SU-DHL-6 (cell line): ENCODE measurements around the gene MAP1B.

Source experiments
- H2AFZ ChIP-seq: fragments of 200-600 bp; sonication (generic); 2 replicates; pipeline ENCODE4 v1.6.1; 2014; ENCODE audit warnings: low read depth, mild to moderate bottlenecking, moderate library complexity, mixed read lengths, antibody characterized with exemption, low read length; ENCODE audit not compliant: severe bottlenecking
- H3F3A ChIP-seq: fragments of 200-600 bp; shearing (Covaris generic); 2 replicates; pipeline ENCODE4 v1.6.0; 2016; ENCODE audit warnings: antibody characterized with exemption, mild to moderate bottlenecking; ENCODE audit not compliant: insufficient read depth
- H3K27ac ChIP-seq: fragments of 200-600 bp; sonication (generic); 2 replicates; pipeline ENCODE4 v1.5.1; 2016; ENCODE audit warnings: low read depth, mild to moderate bottlenecking, low read length, moderate library complexity, mixed read lengths
- H3K27me3 ChIP-seq: fragments of 200-600 bp; sonication (generic), shearing (Covaris generic); 2 replicates; pipeline ENCODE4 v1.6.0; 2014; ENCODE audit warnings: mild to moderate bottlenecking, low read length
- H3K36me3 ChIP-seq: fragments of 200-600 bp; sonication (generic); 2 replicates; pipeline ENCODE4 v1.6.1; 2014; ENCODE audit warnings: mild to moderate bottlenecking, low read length, mixed read lengths
- H3K4me2 ChIP-seq: fragments of 300-600, 200-600 bp; shearing (Covaris generic), sonication (generic); 2 replicates; pipeline ENCODE4 v1.6.0; 2014; ENCODE audit warnings: low read length, low read depth, mild to moderate bottlenecking; ENCODE audit not compliant: poor library complexity, severe bottlenecking
- H3K4me3 ChIP-seq: fragments of 200-600 bp; sonication (generic); 2 replicates; pipeline ENCODE4 v1.5.1; 2014; ENCODE audit warnings: antibody characterized with exemption, low read length, mild to moderate bottlenecking, mixed read lengths; ENCODE audit not compliant: insufficient read depth, poor library complexity, severe bottlenecking
- H3K79me2 ChIP-seq: fragments of 200-600 bp; sonication (generic); 2 replicates; pipeline ENCODE4 v1.6.1; 2014; ENCODE audit warnings: mild to moderate bottlenecking, low read length, moderate library complexity; ENCODE audit not compliant: insufficient read depth
- H3K9ac ChIP-seq: fragments of 200-600 bp; sonication (generic); 2 replicates; pipeline ENCODE4 v1.7.0; 2014; ENCODE audit warnings: mild to moderate bottlenecking, low read length
- H3K9me2 ChIP-seq: fragments of 200-600 bp; sonication (generic); replicated peaks from 2 replicates; pipeline ENCODE4 v1.6.1; 2014; ENCODE audit warnings: low read length; ENCODE audit not compliant: insufficient read depth
- H3K9me3 ChIP-seq: fragments of 200-600 bp; sonication (generic); 2 replicates; pipeline ENCODE4 v1.6.1; 2014; ENCODE audit warnings: low read length, mixed read lengths; ENCODE audit not compliant: insufficient read depth
- H4K20me1 ChIP-seq: fragments of 200-600 bp; sonication (generic); 2 replicates; pipeline ENCODE4 v1.6.1; 2014; ENCODE audit warnings: low read depth, mild to moderate bottlenecking, antibody characterized with exemption, low read length, moderate library complexity, mixed read lengths
- EZH2phosphoT487 ChIP-seq: fragments of 200-600 bp; sonication (generic), shearing (Covaris generic); conservative IDR thresholded peaks from 2 replicates; pipeline ENCODE4 v1.6.1; 2018; ENCODE audit warnings: mild to moderate bottlenecking, antibody characterized with exemption, low read length, moderate library complexity, mixed read lengths
- TF ChIP-seq, protein P1 (sequence below): fragments of 200-600 bp; sonication (generic); IDR thresholded peaks from one replicate; pipeline ENCODE4 v1.5.1; 2017; ENCODE audit warnings: antibody characterized with exemption, mild to moderate bottlenecking, low read length, moderate library complexity; ENCODE audit not compliant: insufficient read depth, poor library complexity, severe bottlenecking

The MAP1B gene

DNA sequence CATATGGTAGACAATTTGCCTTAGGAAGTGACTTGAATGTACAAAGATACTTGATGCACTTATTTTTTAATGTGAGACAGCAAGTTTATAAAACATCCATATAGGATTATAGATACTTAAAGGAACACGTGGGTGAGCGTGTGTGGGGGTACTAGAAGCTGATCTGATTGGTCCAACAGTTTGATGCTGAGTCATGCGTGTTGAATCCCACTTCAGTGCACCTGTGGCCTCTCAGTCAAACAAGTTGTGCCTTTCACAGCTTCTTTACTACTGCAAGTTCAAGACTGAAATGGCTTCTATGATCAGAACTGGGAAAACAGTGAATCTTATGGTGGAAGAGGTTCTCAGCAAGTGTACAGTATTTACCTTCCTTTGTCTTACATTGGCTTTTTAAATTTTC is 98.9 kb downstream of the MAP1B start:
- no peak overlapping the region for H3K4me2 ChIP-seq
- H3K9me2 ChIP-seq, result no peaks in the 10 kb centered on the region
- no peak overlapping the region for H3K4me3 ChIP-seq
- H4K20me1 ChIP-seq, result no peaks in the 10 kb centered on the region
- no peaks in the 10 kb centered on the region for H3K36me3 ChIP-seq
- H2AFZ ChIP-seq, result no peak overlapping the region
- TF ChIP-seq, protein P1, sequence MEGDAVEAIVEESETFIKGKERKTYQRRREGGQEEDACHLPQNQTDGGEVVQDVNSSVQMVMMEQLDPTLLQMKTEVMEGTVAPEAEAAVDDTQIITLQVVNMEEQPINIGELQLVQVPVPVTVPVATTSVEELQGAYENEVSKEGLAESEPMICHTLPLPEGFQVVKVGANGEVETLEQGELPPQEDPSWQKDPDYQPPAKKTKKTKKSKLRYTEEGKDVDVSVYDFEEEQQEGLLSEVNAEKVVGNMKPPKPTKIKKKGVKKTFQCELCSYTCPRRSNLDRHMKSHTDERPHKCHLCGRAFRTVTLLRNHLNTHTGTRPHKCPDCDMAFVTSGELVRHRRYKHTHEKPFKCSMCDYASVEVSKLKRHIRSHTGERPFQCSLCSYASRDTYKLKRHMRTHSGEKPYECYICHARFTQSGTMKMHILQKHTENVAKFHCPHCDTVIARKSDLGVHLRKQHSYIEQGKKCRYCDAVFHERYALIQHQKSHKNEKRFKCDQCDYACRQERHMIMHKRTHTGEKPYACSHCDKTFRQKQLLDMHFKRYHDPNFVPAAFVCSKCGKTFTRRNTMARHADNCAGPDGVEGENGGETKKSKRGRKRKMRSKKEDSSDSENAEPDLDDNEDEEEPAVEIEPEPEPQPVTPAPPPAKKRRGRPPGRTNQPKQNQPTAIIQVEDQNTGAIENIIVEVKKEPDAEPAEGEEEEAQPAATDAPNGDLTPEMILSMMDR, result no peak
- TF ChIP-seq EZH2phosphoT487, result no peak
- H3K9me3 ChIP-seq, result no peaks in the 10 kb centered on the region
- no peaks in the 10 kb centered on the region; the same call in 1 of the 2 replicates for H3F3A ChIP-seq
- no peak overlapping the region for H3K27ac ChIP-seq
- no peak overlapping the region for H3K9ac ChIP-seq
- no peaks in the 10 kb centered on the region for H3K27me3 ChIP-seq
- H3K79me2 ChIP-seq, result no peaks in the 10 kb centered on the region

DNA sequence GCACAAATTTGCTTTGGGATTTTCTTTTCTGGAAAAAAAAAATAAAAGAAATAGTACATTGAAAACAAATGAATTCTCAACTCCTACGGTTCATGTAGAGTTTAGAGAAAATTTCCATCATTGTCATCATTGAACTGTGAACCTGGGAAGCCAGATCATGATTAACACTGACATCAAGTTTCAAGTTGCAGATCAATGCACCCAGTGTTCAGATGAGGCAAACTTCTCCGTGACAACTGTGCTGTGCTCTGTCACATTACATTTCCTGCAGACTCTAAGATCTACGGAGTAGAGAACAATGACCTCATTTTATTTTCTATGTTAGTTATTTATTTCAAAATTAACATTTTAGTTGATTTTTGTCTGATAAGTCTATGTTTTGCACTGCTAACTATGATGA is 99.7 kb downstream of the MAP1B start:
- Histone ChIP-seq H3K27me3 (no peaks in the 10 kb centered on the region), H3K9ac (no peak overlapping the region), H3K27ac (no peak overlapping the region), H3F3A (no peaks in the 10 kb centered on the region; the same call in 1 of the 2 replicates), H3K4me3 (no peak overlapping the region), H3K4me2 (no peak overlapping the region), H3K36me3 (no peaks in the 10 kb centered on the region), H2AFZ (no peak overlapping the region), H3K9me2 (no peaks in the 10 kb centered on the region), H3K9me3 (no peaks in the 10 kb centered on the region), H3K79me2 (no peaks in the 10 kb centered on the region), H4K20me1 (no peaks in the 10 kb centered on the region)
- TF ChIP-seq EZH2phosphoT487, result no peak
- TF ChIP-seq, protein P1, result no peak

DNA sequence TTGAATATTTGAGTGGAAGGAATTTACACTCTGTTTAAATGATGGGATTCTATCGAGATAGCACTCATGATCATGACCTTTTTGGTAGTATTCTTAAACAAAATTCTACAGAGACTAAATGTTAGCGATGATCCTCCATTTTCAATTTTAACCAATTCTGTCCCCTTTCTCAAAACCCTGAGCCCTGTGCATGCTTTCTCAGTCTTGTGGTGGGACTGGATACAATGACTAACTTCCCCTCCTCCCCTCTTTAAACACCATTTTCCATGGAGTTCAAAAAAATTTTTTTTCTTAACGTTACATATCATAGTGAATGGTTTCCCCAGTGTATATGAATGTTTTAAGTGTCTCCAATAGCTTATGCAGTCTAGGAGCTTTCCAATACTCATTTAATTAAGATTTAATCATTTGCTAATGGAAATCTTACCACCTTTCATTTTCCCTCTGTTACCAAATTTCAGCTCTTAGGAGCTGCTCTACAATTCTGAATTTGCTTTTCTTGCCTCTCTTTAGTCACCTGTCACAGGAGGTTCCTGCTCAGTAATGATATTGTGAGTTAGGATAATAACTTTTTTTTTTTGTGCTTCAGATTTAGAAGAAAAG is 101.2 kb downstream of the MAP1B start:
- Histone ChIP-seq H3K4me3 (no peak overlapping the region), H3K4me2 (no peak overlapping the region), H3K27me3 (no peaks in the 10 kb centered on the region), H3K79me2 (no peaks in the 10 kb centered on the region), H3K27ac (no peak overlapping the region), H3K9ac (no peak overlapping the region), H4K20me1 (no peaks in the 10 kb centered on the region), H3K36me3 (no peaks in the 10 kb centered on the region), H3K9me2 (no peaks in the 10 kb centered on the region), H3F3A (no peaks in the 10 kb centered on the region; the same call in 1 of the 2 replicates), H3K9me3 (no peaks in the 10 kb centered on the region), H2AFZ (no peak overlapping the region)
- TF ChIP-seq, protein P1, result no peak
- TF ChIP-seq EZH2phosphoT487, result no peak
